HCT116 (cell line): ENCODE results near the gene ZEB1. TPM values are rescaled to one million over a fixed set of nuclear protein-coding genes. Genes with fewer than 3 reads are reported as not detected.

Experiments
- ATAC-seq: fragments of 200-7000 bp; cut with Tn5 transposase; 2 replicates; pipeline ENCODE4 v1.9.1; 2020; ENCODE audit warnings: mild to moderate bottlenecking, moderate library complexity
- BruUV-seq: library from RNA; stranded (reverse); fragments of 400-500 nt; replicated peaks from 2 replicates; lab custom pipeline; 2021; lab: Mats Ljungman, UMichigan
- CTCF ChIA-PET: fragments of 300-600 bp; sonication (Branson Sonifier 250); formaldehyde crosslinking; loops from one replicate; lab custom pipeline; 2021; ENCODE audit warnings: antibody characterized with exemption; lab: Charles Lee
- POLR2A ChIA-PET: fragments of 300-600, 350-600 bp; sonication (Branson Sonifier 250); formaldehyde crosslinking; loops from one replicate; lab custom pipeline; 2021; ENCODE audit warnings: antibody characterized with exemption; lab: Charles Lee
- RAD21 ChIA-PET, 2 experiments: fragments of 300-600 bp; sonication (Branson Sonifier 250); formaldehyde crosslinking; loops; one replicate each; lab custom pipeline; 2023; ENCODE audit warnings: low total read pairs in 2 of 2; ENCODE audit not compliant: uncharacterized antibody in 2 of 2, unreplicated experiment in 2 of 2, low non-redundant PET in 1 of 2; lab: Charles Lee
- DNase-seq: peaks from one replicate; pipeline ENCODE4 v3.0.0-alpha.2; 2010; ENCODE audit warnings: low read depth, low spot score
- H2AFZ ChIP-seq: fragments of 200-600 bp; shearing (Covaris generic), sonication (generic); 2 replicates; pipeline ENCODE4 v1.6.1; 2017; ENCODE audit warnings: low read depth, mixed run types, mixed read lengths, antibody characterized with exemption, low read length; ENCODE audit not compliant: poor library complexity, severe bottlenecking
- H3K27ac ChIP-seq: 2 replicates; pipeline ENCODE4 v1.5.1; 2012; ENCODE audit warnings: low read depth, low read length
- H3K27me3 ChIP-seq: fragments of 200-600 bp; sonication (generic); 2 replicates; pipeline ENCODE4 v1.6.1; 2016; ENCODE audit warnings: mixed run types, low read length, mixed read lengths; ENCODE audit not compliant: insufficient read depth
- H3K36me3 ChIP-seq, 2 experiments: fragments of 200-500 bp in 1 of 2; fragments of 200-600 bp in 1 of 2; sonication (Bioruptor generic) in 1 of 2; sonication (generic) in 1 of 2; 2 replicates each; pipeline versions ENCODE4 v1.5.1 to v1.6.1; 2014 to 2016; ENCODE audit warnings: low read length in 2 of 2, inconsistent platforms in 1 of 2, mixed read lengths in 1 of 2, mixed run types in 1 of 2; ENCODE audit not compliant: insufficient read depth in 2 of 2, control insufficient read depth in 1 of 2
- H3K4me1 ChIP-seq, 2 experiments: fragments of 200-600 bp in 1 of 2; sonication (generic) in 1 of 2; 2 replicates each; pipeline versions ENCODE4 v1.5.1 to v1.6.1; 2012 to 2017; ENCODE audit warnings: low read length in 2 of 2, inconsistent platforms in 1 of 2, mild to moderate bottlenecking in 1 of 2, mixed read lengths in 1 of 2, mixed run types in 1 of 2, moderate library complexity in 1 of 2; ENCODE audit not compliant: insufficient read depth in 2 of 2, control insufficient read depth in 1 of 2
- H3K4me2 ChIP-seq: fragments of 200-600 bp; sonication (generic); 2 replicates; pipeline ENCODE4 v1.6.1; 2017; ENCODE audit warnings: mixed run types, low read length, mixed read lengths
- H3K4me3 ChIP-seq, 2 experiments: fragments of 200-600 bp in 1 of 2; sonication (generic) in 1 of 2; replicated peaks in 1 of 2; 2 replicates each; pipeline ENCODE4 v1.5.1; 2011 to 2016; ENCODE audit warnings: low read length in 2 of 2, control low read depth in 1 of 2, low read depth in 1 of 2, mild to moderate bottlenecking in 1 of 2, mixed read lengths in 1 of 2, mixed run types in 1 of 2
- H3K79me2 ChIP-seq: fragments of 200-600 bp; sonication (generic); 2 replicates; pipeline ENCODE4 v1.6.1; 2017; ENCODE audit warnings: mild to moderate bottlenecking, mixed run types, low read length, moderate library complexity, mixed read lengths; ENCODE audit not compliant: insufficient read depth
- H3K9ac ChIP-seq: fragments of 200-600 bp; sonication (generic); 2 replicates; pipeline ENCODE4 v1.6.1; 2016; ENCODE audit warnings: low read length, mixed read lengths
- H3K9me2 ChIP-seq: fragments of 200-600 bp; sonication (generic), shearing (Covaris generic); 2 replicates; pipeline ENCODE4 v1.6.1; 2017; ENCODE audit warnings: mixed run types, mild to moderate bottlenecking, moderate library complexity; ENCODE audit not compliant: insufficient read depth
- H3K9me3 ChIP-seq, 2 experiments: fragments of 200-500 bp in 1 of 2; fragments of 200-600 bp in 1 of 2; sonication (Bioruptor generic) in 1 of 2; sonication (generic) in 1 of 2; 2 replicates each; pipeline ENCODE4 v1.6.1; 2014 to 2017; ENCODE audit warnings: low read length in 2 of 2, mixed read lengths in 2 of 2, inconsistent platforms in 1 of 2, low read depth in 1 of 2, mild to moderate bottlenecking in 1 of 2, mixed run types in 1 of 2, moderate library complexity in 1 of 2; ENCODE audit not compliant: control insufficient read depth in 1 of 2, insufficient read depth in 1 of 2
- H4K20me1 ChIP-seq: fragments of 200-600 bp; sonication (generic), shearing (Covaris generic); 2 replicates; pipeline ENCODE4 v1.6.1; 2017; ENCODE audit warnings: mixed run types, mild to moderate bottlenecking, moderate library complexity; ENCODE audit not compliant: insufficient read depth
- CBX3 ChIP-seq: IDR thresholded peaks from 2 replicates; pipeline ENCODE4 v1.6.1; 2012; ENCODE audit warnings: low read depth
- CEBPB ChIP-seq: IDR thresholded peaks from 2 replicates; pipeline ENCODE4 v1.6.1; 2012; ENCODE audit warnings: low read depth
- CTCF ChIP-seq, 3 experiments: fragments of 200-600 bp in 1 of 3; sonication (generic) in 1 of 3; IDR thresholded peaks in 2 of 3; conservative IDR thresholded peaks in 1 of 3; 2 replicates each; pipeline ENCODE4 v1.5.1; 2012 to 2017; ENCODE audit warnings: low read depth in 2 of 3, low read length in 2 of 3, antibody characterized with exemption in 1 of 3, borderline replicate concordance in 1 of 3, control low read depth in 1 of 3, mild to moderate bottlenecking in 1 of 3, mixed read lengths in 1 of 3, mixed run types in 1 of 3, moderate library complexity in 1 of 3; ENCODE audit not compliant: insufficient read depth in 1 of 3
- ELF1 ChIP-seq: IDR thresholded peaks from 2 replicates; pipeline ENCODE4 v1.6.1; 2012; ENCODE audit warnings: low read depth, borderline replicate concordance
- EZH2 ChIP-seq: fragments of 200-600 bp; sonication (generic); IDR thresholded peaks from 2 replicates; pipeline ENCODE4 v1.6.1; 2017; ENCODE audit warnings: antibody characterized with exemption, mixed run types
- EZH2phosphoT487 ChIP-seq: fragments of 200-600 bp; IDR thresholded peaks from 2 replicates; pipeline ENCODE4 v1.6.1; 2018; ENCODE audit warnings: antibody characterized with exemption, borderline replicate concordance
- FOSL1 ChIP-seq: IDR thresholded peaks from 2 replicates; pipeline ENCODE4 v1.6.1; 2012; ENCODE audit warnings: low read depth
- RAD21 ChIP-seq: IDR thresholded peaks from 2 replicates; pipeline ENCODE4 v1.6.1; 2012; ENCODE audit warnings: low read depth, mild to moderate bottlenecking
- REST ChIP-seq: IDR thresholded peaks from 2 replicates; pipeline ENCODE4 v1.6.1; 2012; ENCODE audit warnings: low read depth
- SIN3A ChIP-seq: IDR thresholded peaks from 2 replicates; pipeline ENCODE4 v1.6.1; 2012; ENCODE audit warnings: low read depth
- SRF ChIP-seq: IDR thresholded peaks from 2 replicates; pipeline ENCODE4 v1.6.1; 2012; ENCODE audit warnings: low read depth
- YY1 ChIP-seq: IDR thresholded peaks from 2 replicates; pipeline ENCODE4 v1.6.1; 2011; ENCODE audit warnings: low read length, low read depth, moderate library complexity, mild to moderate bottlenecking; ENCODE audit not compliant: insufficient replicate concordance; ENCODE audit errors: extremely low read depth
- intact Hi-C: fragments of 100-400 bp; cut with micrococcal nuclease; formaldehyde crosslinking; loops from 2 replicates; pipeline ENCODE4 v1.10.0; 2022
- total RNA-seq: library from RNA; stranded (reverse); gene quantifications from one replicate; pipeline ENCODE4 v1.2.1, GENCODE V29; 2021; ENCODE audit not compliant: unreplicated experiment
- TF ChIP-seq, protein P1 (sequence below): IDR thresholded peaks from 2 replicates; pipeline ENCODE4 v1.6.1; 2011; ENCODE audit warnings: mild to moderate bottlenecking, low read length, moderate library complexity; ENCODE audit not compliant: insufficient replicate concordance; ENCODE audit errors: extremely low read depth

The ZEB1 gene
- total RNA-seq, 1 experiment from 2014 or later, result 3.4 TPM

- no peaks in the 10 kb centered on the region for H3K36me3 ChIP-seq
- H3K4me1 ChIP-seq, result no peaks in the 10 kb centered on the region; a peak in 1 of 4 replicates
- no peak overlapping the region for H3K4me3 ChIP-seq
- no peaks in the 10 kb centered on the region for H3K27me3 ChIP-seq
- intact Hi-C loops, result no loop called here
- no peak for TF ChIP-seq REST
- no peaks in the 10 kb centered on the region for H3K9me3 ChIP-seq
- ChIA-PET RAD21 (no interaction called here), POLR2A (no interaction called here), CTCF (no interaction called here)
- no peaks in the 10 kb centered on the region for H3K79me2 ChIP-seq
- no peaks in the 10 kb centered on the region for H4K20me1 ChIP-seq
- H3K27ac ChIP-seq, result no peak overlapping the region
- no peak overlapping the region for H2AFZ ChIP-seq
- ATAC-seq (no peak), DNase-seq (no peak)
- no peaks in the 10 kb centered on the region for H3K9me2 ChIP-seq
- H3K4me2 ChIP-seq, result no peak overlapping the region
- no TSS peak for BruUV-seq
- H3K9ac ChIP-seq, result no peak overlapping the region
These were observed 209.8 kb downstream of the ZEB1 start for GRCh38 chr10:31528831-31529230.

- H3K4me3 ChIP-seq, result no peak overlapping the region
- TF ChIP-seq SRF (no peak), FOSL1 (no peak), ELF1 (no peak), EZH2phosphoT487 (no peak), CEBPB (no peak), EZH2 (no peak), SIN3A (no peak), CBX3 (no peak), YY1 (no peak), RAD21 (no peak), CTCF (IDR thresholded peaks at IDR 0.05 in 2 of 3, conservative IDR thresholded peaks at IDR 0.05 in 1 of 3; ENCODE audit: borderline replicate concordance in 1 of 3, insufficient read depth in 1 of 3, low read depth in 2 of 3, low read length in 2 of 3) (no peak)
- TF ChIP-seq, protein P1, sequence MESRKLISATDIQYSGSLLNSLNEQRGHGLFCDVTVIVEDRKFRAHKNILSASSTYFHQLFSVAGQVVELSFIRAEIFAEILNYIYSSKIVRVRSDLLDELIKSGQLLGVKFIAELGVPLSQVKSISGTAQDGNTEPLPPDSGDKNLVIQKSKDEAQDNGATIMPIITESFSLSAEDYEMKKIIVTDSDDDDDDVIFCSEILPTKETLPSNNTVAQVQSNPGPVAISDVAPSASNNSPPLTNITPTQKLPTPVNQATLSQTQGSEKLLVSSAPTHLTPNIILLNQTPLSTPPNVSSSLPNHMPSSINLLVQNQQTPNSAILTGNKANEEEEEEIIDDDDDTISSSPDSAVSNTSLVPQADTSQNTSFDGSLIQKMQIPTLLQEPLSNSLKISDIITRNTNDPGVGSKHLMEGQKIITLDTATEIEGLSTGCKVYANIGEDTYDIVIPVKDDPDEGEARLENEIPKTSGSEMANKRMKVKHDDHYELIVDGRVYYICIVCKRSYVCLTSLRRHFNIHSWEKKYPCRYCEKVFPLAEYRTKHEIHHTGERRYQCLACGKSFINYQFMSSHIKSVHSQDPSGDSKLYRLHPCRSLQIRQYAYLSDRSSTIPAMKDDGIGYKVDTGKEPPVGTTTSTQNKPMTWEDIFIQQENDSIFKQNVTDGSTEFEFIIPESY, result no peak
These were observed 217.3 kb downstream of the ZEB1 start for GRCh38 chr10:31536302-31536701.

More at GRCh38 chr10:31536302-31536701, 217.3 kb downstream of the ZEB1 start:
- Histone ChIP-seq H3K4me2 (no peak overlapping the region), H3K4me1 (no peaks in the 10 kb centered on the region), H3K9me3 (no peaks in the 10 kb centered on the region), H3K36me3 (no peaks in the 10 kb centered on the region), H2AFZ (no peak overlapping the region), H4K20me1 (no peaks in the 10 kb centered on the region), H3K79me2 (no peaks in the 10 kb centered on the region), H3K27me3 (no peaks in the 10 kb centered on the region), H3K9me2 (no peaks in the 10 kb centered on the region), H3K9ac (no peak overlapping the region), H3K27ac (no peak overlapping the region)
- ChIA-PET RAD21 (interaction anchor here in 1 of 2 experiments (0.8 kb wide), 1 partner anchor 232 kb away, joined by 3 read pairs; no protein-coding TSS in a partner anchor), POLR2A (no interaction called here), CTCF (no interaction called here)
- DNase-seq (no peak), ATAC-seq (no peak)
- intact Hi-C loops, result no loop called here
- BruUV-seq, result no TSS peak
